GM12872 (cell line): Measurements from ENCODE around the gene RAP1A.

Experiments used
- CTCF ChIP-seq: IDR thresholded peaks from 3 replicates; pipeline ENCODE4 v1.5.1; 2011; ENCODE audit warnings: low read depth, mild to moderate bottlenecking, low read length, moderate library complexity; ENCODE audit not compliant: insufficient read depth

The RAP1A gene

GRCh38 chr1:111727056-111727455 is 107.5 kb downstream of the RAP1A start:
- no peak for TF ChIP-seq CTCF

- no peak for TF ChIP-seq CTCF
Observed at GRCh38 chr1:111729271-111729921, 109.8 kb downstream of the RAP1A start.

GRCh38 chr1:111729946-111730681 is 110.5 kb downstream of the RAP1A start:
- no peak for TF ChIP-seq CTCF

GRCh38 chr1:111730706-111731105 is 111.1 kb downstream of the RAP1A start:
- no peak for TF ChIP-seq CTCF

- no peak for TF ChIP-seq CTCF
Observed at GRCh38 chr1:111731956-111732355, 112.4 kb downstream of the RAP1A start.

- TF ChIP-seq CTCF: no peak
Observed at GRCh38 chr1:111732718-111733117, 113.1 kb downstream of the RAP1A start.

GRCh38 chr1:111733183-111733991 is 113.8 kb downstream of the RAP1A start:
- TF ChIP-seq CTCF: no peak
